NCI-H2107 treated with DMSO at 0.1 percent for 48 hours (cell line): ENCODE measurements around the gene PIAS1.
"Not testable (repeated sequence)": the region's sequence is repeated elsewhere in the genome, so short reads cannot be mapped to it uniquely, and the experiment has no call there.

Source experiments
- DNase-seq: peaks from one replicate; lab custom pipeline; 2025; ENCODE audit not compliant: unreplicated experiment; lab: John Stamatoyannopoulos, UW

Gene PIAS1

GRCh38 chr15:68213991-68214837 lies 160.1 kb downstream of the PIAS1 start:
- DNase-seq, result no peak

GRCh38 chr15:68214838-68215254 lies 160.7 kb downstream of the PIAS1 start:
- DNase-seq, result no peak

GRCh38 chr15:68217341-68217740 lies 163.2 kb downstream of the PIAS1 start:
- DNase-seq, result no peak

GRCh38 chr15:68218331-68218730 lies 164.2 kb downstream of the PIAS1 start:
- DNase-seq, result no peak

- no peak for DNase-seq
Measured at GRCh38 chr15:68218847-68219798, 165.0 kb downstream of the PIAS1 start.

GRCh38 chr15:68220489-68220888 lies 166.4 kb downstream of the PIAS1 start:
- DNase-seq, result no peak

- DNase-seq, result no peak
Measured at GRCh38 chr15:68220967-68221366, 166.9 kb downstream of the PIAS1 start.

GRCh38 chr15:68221530-68222431 lies 167.7 kb downstream of the PIAS1 start:
- DNase-seq, result not testable (repeated sequence)

- DNase-seq, result not testable (repeated sequence)
Measured at GRCh38 chr15:68222432-68222743, 168.3 kb downstream of the PIAS1 start.

GRCh38 chr15:68223171-68223570 lies 169.1 kb downstream of the PIAS1 start:
- no peak for DNase-seq

- DNase-seq, result no peak
Measured at GRCh38 chr15:68224108-68224507, 170.0 kb downstream of the PIAS1 start.

- DNase-seq, result no peak
Measured at GRCh38 chr15:68224546-68225250, 170.6 kb downstream of the PIAS1 start.

GRCh38 chr15:68225442-68225841 lies 171.3 kb downstream of the PIAS1 start:
- DNase-seq, result not testable (repeated sequence)

- DNase-seq, result no peak
Measured at GRCh38 chr15:68227643-68228142, 173.6 kb downstream of the PIAS1 start.

- DNase-seq, result no peak
Measured at GRCh38 chr15:68228143-68228970, 174.2 kb downstream of the PIAS1 start.

GRCh38 chr15:68228971-68229385 lies 174.9 kb downstream of the PIAS1 start:
- DNase-seq, result no peak

- DNase-seq, result peak; percentile 25
Measured at GRCh38 chr15:68229386-68230156, 175.5 kb downstream of the PIAS1 start, which contains the start of gene CLN6. Gene CLN6, minus strand, starts transcription at chr15:68229728. Its CDS starts 144 bp downstream, at chr15:68229584.
